ENCODE data around the gene CCHCR1. TPM values are rescaled to one million over a fixed set of nuclear protein-coding genes. Genes with fewer than 3 reads are reported as not detected.

CCHCR1 gene
- total RNA-seq, 1 experiment from 2014 or later = 45.5 TPM

GRCh38 chr6:31111712-31112111 lies 45.9 kb downstream of the CCHCR1 start:
- no peak overlapping the region for H4K5ac ChIP-seq (ENCODE audit: insufficient read length, low read depth, low read length)
- H3K23ac ChIP-seq (ENCODE audit: insufficient read length, low read depth, low read length) = no peak overlapping the region
- H3K27ac Mint-ChIP-seq = no peak overlapping the region
- WGBS (ENCODE audit: extremely low coverage, insufficient read length, low lambda C conversion rate) = no CpG with 5 or more reads among the region's 13 CpGs
- no peak overlapping the region for H3T11ph ChIP-seq (ENCODE audit: low read length)
- peaks cover 14% of the 10 kb centered on the region; the same call in 1 of the 2 replicates for H3K4me1 ChIP-seq (ENCODE audit: insufficient read depth, low read length)
- H3K23me2 ChIP-seq (ENCODE audit: insufficient read length, low read depth, low read length, poor library complexity, severe bottlenecking) = no peaks in the 10 kb centered on the region
- H4K8ac ChIP-seq (replicated peaks; ENCODE audit: insufficient read length, low read depth, low read length) = no peak overlapping the region
- no peak overlapping the region for H3K4me2 ChIP-seq (ENCODE audit: insufficient read depth, insufficient read length, low read length)
- no peak overlapping the region for H3K18ac ChIP-seq (ENCODE audit: insufficient read length, low read depth, low read length)
- no peaks in the 10 kb centered on the region; the same call in 1 of the 2 replicates for H3K27me3 ChIP-seq (ENCODE audit: insufficient read depth, low read length)
- no peak overlapping the region for H2BK12ac ChIP-seq (ENCODE audit: insufficient read length, low read depth, low read length)
- no peak overlapping the region for H3K9ac ChIP-seq (ENCODE audit: extremely low read depth, insufficient read length, low read length)
- TF ChIP-seq, protein P1, sequence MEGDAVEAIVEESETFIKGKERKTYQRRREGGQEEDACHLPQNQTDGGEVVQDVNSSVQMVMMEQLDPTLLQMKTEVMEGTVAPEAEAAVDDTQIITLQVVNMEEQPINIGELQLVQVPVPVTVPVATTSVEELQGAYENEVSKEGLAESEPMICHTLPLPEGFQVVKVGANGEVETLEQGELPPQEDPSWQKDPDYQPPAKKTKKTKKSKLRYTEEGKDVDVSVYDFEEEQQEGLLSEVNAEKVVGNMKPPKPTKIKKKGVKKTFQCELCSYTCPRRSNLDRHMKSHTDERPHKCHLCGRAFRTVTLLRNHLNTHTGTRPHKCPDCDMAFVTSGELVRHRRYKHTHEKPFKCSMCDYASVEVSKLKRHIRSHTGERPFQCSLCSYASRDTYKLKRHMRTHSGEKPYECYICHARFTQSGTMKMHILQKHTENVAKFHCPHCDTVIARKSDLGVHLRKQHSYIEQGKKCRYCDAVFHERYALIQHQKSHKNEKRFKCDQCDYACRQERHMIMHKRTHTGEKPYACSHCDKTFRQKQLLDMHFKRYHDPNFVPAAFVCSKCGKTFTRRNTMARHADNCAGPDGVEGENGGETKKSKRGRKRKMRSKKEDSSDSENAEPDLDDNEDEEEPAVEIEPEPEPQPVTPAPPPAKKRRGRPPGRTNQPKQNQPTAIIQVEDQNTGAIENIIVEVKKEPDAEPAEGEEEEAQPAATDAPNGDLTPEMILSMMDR (conservative IDR thresholded peaks at IDR 0.05) = no peak
- H2BK120ac ChIP-seq (ENCODE audit: low read depth, low read length, poor library complexity, severe bottlenecking) = no peak overlapping the region
- H3K27me3 Mint-ChIP-seq (ENCODE audit: low read depth) = peaks cover 70% of the 10 kb centered on the region
- H2BK15ac ChIP-seq (ENCODE audit: low read depth, low read length) = no peak overlapping the region
- no peak overlapping the region for H2AFZ ChIP-seq (ENCODE audit: low read length)
- H3K56ac ChIP-seq (ENCODE audit: insufficient read length, low read depth, low read length) = no peak overlapping the region
- H2BK5ac ChIP-seq (ENCODE audit: insufficient read length, low read length) = no peak overlapping the region
- no peaks in the 10 kb centered on the region for H4K20me1 ChIP-seq (ENCODE audit: control insufficient read depth, insufficient read depth, insufficient read length)
- H4K91ac ChIP-seq (ENCODE audit: insufficient read length, low read depth, low read length) = no peak overlapping the region
- no peaks in the 10 kb centered on the region for H3K79me1 ChIP-seq (ENCODE audit: insufficient read depth, low read depth, low read length, poor library complexity, severe bottlenecking)
- no peaks in the 10 kb centered on the region for H3K79me2 ChIP-seq (ENCODE audit: insufficient read depth, low read length)
- H3K36me3 Mint-ChIP-seq (ENCODE audit: insufficient read depth in 1 of 3, low read depth in 3 of 3) = no peaks in the 10 kb centered on the region
- H3K14ac ChIP-seq (ENCODE audit: insufficient read depth, low read length) = no peak overlapping the region
- H3K27ac ChIP-seq (ENCODE audit: insufficient read length, low read depth, low read length) = no peak overlapping the region
- no peaks in the 10 kb centered on the region for H3K9me3 ChIP-seq (ENCODE audit: control insufficient read depth, low read depth, low read length)
- peaks cover 46 to 52% of the 10 kb centered on the region in 2 experiments for H3K4me1 Mint-ChIP-seq
- no peak overlapping the region for H2BK20ac ChIP-seq (ENCODE audit: low read depth, low read length, poor library complexity, severe bottlenecking)
- H3K9me3 Mint-ChIP-seq = no peaks in the 10 kb centered on the region; a peak in 1 of 5 replicates
- H2AK5ac ChIP-seq (ENCODE audit: insufficient read length, low read length) = no peak overlapping the region
- H3K4me3 Mint-ChIP-seq = no peak overlapping the region
- H3K4ac ChIP-seq (ENCODE audit: low read depth, low read length) = no peak overlapping the region
- DNase-seq = no peak
